DOHH2 (cell line): Measurements from ENCODE around the gene ASRGL1.

Source experiments
- H3F3A ChIP-seq: fragments of 200-600 bp; sonication (generic), shearing (Covaris generic); 2 replicates; pipeline ENCODE4 v1.6.0; 2016; ENCODE audit warnings: antibody characterized with exemption, mild to moderate bottlenecking; ENCODE audit not compliant: control insufficient read depth, insufficient read depth
- H3K27ac ChIP-seq: fragments of 200-600 bp; sonication (generic); 2 replicates; pipeline ENCODE4 v1.5.1; 2014; ENCODE audit warnings: low read depth, mild to moderate bottlenecking, low read length, moderate library complexity
- H3K27me3 ChIP-seq: fragments of 200-600 bp; sonication (generic); 2 replicates; pipeline ENCODE4 v1.6.1; 2014; ENCODE audit warnings: mild to moderate bottlenecking, low read length, mixed read lengths; ENCODE audit not compliant: control insufficient read depth
- H3K36me3 ChIP-seq: fragments of 200-600 bp; sonication (generic); 2 replicates; pipeline ENCODE4 v1.6.1; 2014; ENCODE audit warnings: mild to moderate bottlenecking, low read length, moderate library complexity, mixed read lengths; ENCODE audit not compliant: control insufficient read depth
- H3K4me1 ChIP-seq: fragments of 200-600 bp; sonication (generic); 2 replicates; pipeline ENCODE4 v1.6.1; 2014; ENCODE audit warnings: mild to moderate bottlenecking, low read length, mixed read lengths; ENCODE audit not compliant: control insufficient read depth
- H3K4me2 ChIP-seq: fragments of 200-600 bp; sonication (generic); 2 replicates; pipeline ENCODE4 v1.6.0; 2014; ENCODE audit warnings: mild to moderate bottlenecking, low read length, moderate library complexity
- H3K4me3 ChIP-seq: fragments of 200-600 bp; sonication (generic); 2 replicates; pipeline ENCODE4 v1.5.1; 2014; ENCODE audit warnings: mild to moderate bottlenecking, low read length, mixed read lengths
- H3K79me2 ChIP-seq: fragments of 200-600 bp; sonication (generic); 2 replicates; pipeline ENCODE4 v1.6.1; 2014; ENCODE audit warnings: mild to moderate bottlenecking, low read length, mixed read lengths; ENCODE audit not compliant: control insufficient read depth
- H3K9me2 ChIP-seq: fragments of 200-600 bp; sonication (generic); replicated peaks from 2 replicates; pipeline ENCODE4 v1.6.1; 2014; ENCODE audit warnings: mild to moderate bottlenecking, low read length, mixed read lengths; ENCODE audit not compliant: control insufficient read depth
- H3K9me3 ChIP-seq: fragments of 200-600 bp; sonication (generic); 2 replicates; pipeline ENCODE4 v1.6.1; 2014; ENCODE audit warnings: antibody characterized with exemption, low read length, mixed read lengths; ENCODE audit not compliant: control insufficient read depth, insufficient read depth
- H4K20me1 ChIP-seq: fragments of 200-600 bp; sonication (generic); 2 replicates; pipeline ENCODE4 v1.6.0; 2014; ENCODE audit warnings: low read depth, mild to moderate bottlenecking, antibody characterized with exemption, low read length, moderate library complexity; ENCODE audit not compliant: control insufficient read depth, insufficient read depth
- EZH2phosphoT487 ChIP-seq: fragments of 200-600 bp; sonication (generic); IDR thresholded peaks from 2 replicates; pipeline ENCODE4 v1.6.1; 2017; ENCODE audit warnings: borderline replicate concordance, mild to moderate bottlenecking, antibody characterized with exemption, low read length, moderate library complexity, mixed read lengths
- TF ChIP-seq, protein P1 (sequence below): fragments of 200-600 bp; sonication (generic); IDR thresholded peaks from one replicate; pipeline ENCODE4 v1.5.1; 2014; ENCODE audit warnings: antibody characterized with exemption, mild to moderate bottlenecking, low read depth, low read length; ENCODE audit not compliant: poor library complexity, severe bottlenecking

ASRGL1 gene

DNA sequence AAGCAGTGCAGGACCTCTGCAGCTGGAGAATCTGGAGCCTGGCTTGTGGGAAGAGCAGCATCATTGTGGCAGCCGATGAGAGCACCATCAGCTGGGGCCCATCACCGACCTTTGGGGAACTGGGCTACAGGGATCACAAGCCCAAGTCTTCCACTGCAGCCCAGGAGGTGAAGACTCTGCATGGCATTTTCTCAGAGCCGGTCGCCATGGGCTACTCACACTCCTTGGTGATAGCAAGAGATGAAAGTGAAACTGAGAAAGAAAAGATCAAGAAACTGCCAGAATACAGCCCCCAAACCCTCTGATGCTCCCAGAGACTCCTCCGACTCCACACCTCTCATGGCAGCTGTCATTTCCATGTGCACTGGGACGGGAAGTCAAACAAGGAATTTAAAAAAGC lies 35.6 kb downstream of the ASRGL1 start:
- H3K36me3 ChIP-seq: no peaks in the 10 kb centered on the region
- H3K4me2 ChIP-seq: no peak overlapping the region
- H4K20me1 ChIP-seq: no peaks in the 10 kb centered on the region

DNA sequence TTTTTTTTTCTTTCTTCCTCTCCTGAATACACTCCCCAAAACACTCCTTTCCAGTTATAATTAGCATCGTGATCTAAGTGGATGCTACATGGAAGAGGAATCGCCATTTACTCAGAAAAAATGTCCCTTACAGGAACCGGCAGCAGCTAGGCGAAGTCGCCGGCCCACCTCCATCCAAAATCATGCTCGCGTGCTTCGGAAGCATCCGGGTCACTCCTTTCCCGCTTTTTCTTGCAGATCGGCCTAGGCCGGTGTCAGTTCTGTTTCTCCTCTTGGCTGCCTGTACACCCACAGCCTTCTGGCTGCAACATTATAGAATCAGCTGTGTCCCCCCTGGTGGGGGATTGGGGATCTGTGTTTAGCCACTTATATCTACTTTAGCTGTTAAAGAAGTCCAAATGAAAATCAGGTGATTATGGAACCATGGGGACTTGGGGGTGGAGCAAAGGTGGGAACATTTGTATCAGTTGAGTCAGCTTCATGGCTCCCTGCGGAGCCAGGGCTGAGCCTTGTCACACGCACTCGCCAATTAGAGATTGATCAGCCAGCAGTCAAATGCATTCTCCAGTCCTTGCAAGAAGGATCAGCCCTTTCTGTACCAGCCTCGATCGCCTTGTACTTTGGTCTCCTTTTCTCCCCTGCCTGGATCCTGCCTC lies 36.3 kb downstream of the ASRGL1 start:
- Histone ChIP-seq H3K9me3 (no peaks in the 10 kb centered on the region), H3K9me2 (no peaks in the 10 kb centered on the region), H3K36me3 (no peaks in the 10 kb centered on the region), H3F3A (no peaks in the 10 kb centered on the region), H3K27ac (no peak overlapping the region), H3K79me2 (no peaks in the 10 kb centered on the region), H3K4me3 (no peak overlapping the region), H3K4me1 (no peaks in the 10 kb centered on the region), H3K27me3 (no peaks in the 10 kb centered on the region), H4K20me1 (no peaks in the 10 kb centered on the region), H3K4me2 (no peak overlapping the region)
- no peak for TF ChIP-seq EZH2phosphoT487
- TF ChIP-seq, protein P1, sequence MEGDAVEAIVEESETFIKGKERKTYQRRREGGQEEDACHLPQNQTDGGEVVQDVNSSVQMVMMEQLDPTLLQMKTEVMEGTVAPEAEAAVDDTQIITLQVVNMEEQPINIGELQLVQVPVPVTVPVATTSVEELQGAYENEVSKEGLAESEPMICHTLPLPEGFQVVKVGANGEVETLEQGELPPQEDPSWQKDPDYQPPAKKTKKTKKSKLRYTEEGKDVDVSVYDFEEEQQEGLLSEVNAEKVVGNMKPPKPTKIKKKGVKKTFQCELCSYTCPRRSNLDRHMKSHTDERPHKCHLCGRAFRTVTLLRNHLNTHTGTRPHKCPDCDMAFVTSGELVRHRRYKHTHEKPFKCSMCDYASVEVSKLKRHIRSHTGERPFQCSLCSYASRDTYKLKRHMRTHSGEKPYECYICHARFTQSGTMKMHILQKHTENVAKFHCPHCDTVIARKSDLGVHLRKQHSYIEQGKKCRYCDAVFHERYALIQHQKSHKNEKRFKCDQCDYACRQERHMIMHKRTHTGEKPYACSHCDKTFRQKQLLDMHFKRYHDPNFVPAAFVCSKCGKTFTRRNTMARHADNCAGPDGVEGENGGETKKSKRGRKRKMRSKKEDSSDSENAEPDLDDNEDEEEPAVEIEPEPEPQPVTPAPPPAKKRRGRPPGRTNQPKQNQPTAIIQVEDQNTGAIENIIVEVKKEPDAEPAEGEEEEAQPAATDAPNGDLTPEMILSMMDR: no peak

More for the DNA sequence above, 35.6 kb downstream of the ASRGL1 start:
- H3K4me1 ChIP-seq: no peaks in the 10 kb centered on the region
- H3K9me3 ChIP-seq: no peaks in the 10 kb centered on the region
- no peaks in the 10 kb centered on the region for H3K9me2 ChIP-seq
- H3K27me3 ChIP-seq: no peaks in the 10 kb centered on the region
- H3K27ac ChIP-seq: no peak overlapping the region
- no peak overlapping the region for H3K4me3 ChIP-seq
- no peaks in the 10 kb centered on the region for H3K79me2 ChIP-seq
- TF ChIP-seq, protein P1: no peak
- TF ChIP-seq EZH2phosphoT487: no peak
- H3F3A ChIP-seq: no peaks in the 10 kb centered on the region

DNA sequence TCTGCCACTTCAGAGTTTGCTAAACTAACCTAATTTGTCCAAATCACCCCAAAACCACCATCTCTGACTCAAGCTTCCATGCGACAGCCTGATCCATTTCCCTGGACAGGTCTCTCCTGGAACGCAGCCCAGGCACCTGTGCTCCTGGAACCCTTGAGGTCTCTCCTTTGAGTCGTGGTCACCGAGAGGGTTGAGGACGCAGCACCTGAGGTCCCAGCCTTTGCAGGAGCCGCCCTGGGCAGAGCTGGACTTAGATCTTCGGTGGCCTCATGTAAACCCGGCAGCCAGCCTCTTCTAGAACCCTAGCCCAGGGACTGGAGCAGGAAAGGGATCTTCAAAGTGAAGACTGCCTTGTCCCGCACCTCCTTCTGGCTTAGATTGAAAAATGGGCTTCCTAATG lies 37.6 kb downstream of the ASRGL1 start:
- H3F3A ChIP-seq: no peaks in the 10 kb centered on the region
- no peaks in the 10 kb centered on the region for H3K79me2 ChIP-seq
- no peaks in the 10 kb centered on the region for H3K9me2 ChIP-seq
- H3K27ac ChIP-seq: no peak overlapping the region
- H3K27me3 ChIP-seq: no peaks in the 10 kb centered on the region
- TF ChIP-seq EZH2phosphoT487: no peak
- TF ChIP-seq, protein P1: no peak
- no peak overlapping the region for H3K4me3 ChIP-seq
- no peaks in the 10 kb centered on the region for H4K20me1 ChIP-seq
- H3K36me3 ChIP-seq: no peaks in the 10 kb centered on the region
- no peak overlapping the region for H3K4me2 ChIP-seq
- no peaks in the 10 kb centered on the region for H3K9me3 ChIP-seq
- no peaks in the 10 kb centered on the region for H3K4me1 ChIP-seq
